Measurements from ENCODE around the gene GLT6D1.

- no peak for TF ChIP-seq CTCF (IDR thresholded peaks at IDR 0.05)
- no peak for TF ChIP-seq POLR2A (IDR thresholded peaks at IDR 0.05)
- TF ChIP-seq POLR2AphosphoS5 (IDR thresholded peaks at IDR 0.05): no peak
- no peak for TF ChIP-seq EP300 (IDR thresholded peaks at IDR 0.05)
Observed at GRCh38 chr9:135665795-135666189, 26.5 kb upstream of the GLT6D1 start.

Data from sigmoid colon (tissue), 4 donors.